ENCODE results near the gene NTRK2. TPM values are rescaled to one million over a fixed set of nuclear protein-coding genes. Genes with fewer than 3 reads are reported as not detected.
A peak's percentile ranks its signal among the peaks of the same experiment; 100 is the strongest.

NTRK2 gene
- total and polyA plus RNA-seq, 2 experiments from 2014 or later = 0.99 to 3.7 TPM

DNA sequence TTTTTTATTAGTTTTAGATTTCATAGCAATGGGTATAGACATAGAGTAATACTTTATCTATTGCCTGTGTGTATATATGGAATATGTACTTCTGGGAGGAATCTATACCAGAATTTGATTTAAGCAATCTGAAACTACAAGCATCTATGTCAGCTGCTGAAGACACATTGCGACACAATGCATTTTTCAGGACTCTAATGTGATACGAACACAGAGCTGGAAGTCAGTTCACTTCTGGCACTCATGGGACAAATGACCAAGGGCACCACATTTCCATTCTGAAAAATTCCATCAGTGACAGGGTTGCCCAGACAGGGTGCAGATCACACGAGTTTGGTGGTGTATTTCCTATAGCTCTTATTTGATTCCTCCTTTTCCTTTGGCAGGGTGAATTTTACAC is 259.5 kb downstream of the NTRK2 start:
- no peak for DNase-seq (ENCODE audit: low spot score)
- H3K4me2 ChIP-seq = no peak overlapping the region
- H3K9me3 ChIP-seq (ENCODE audit: low read depth) = no peaks in the 10 kb centered on the region
- no peaks in the 10 kb centered on the region for H3K9me2 ChIP-seq (replicated peaks; ENCODE audit: insufficient read depth)
- no peaks in the 10 kb centered on the region for H3K4me1 ChIP-seq (ENCODE audit: insufficient read depth)
- no peaks in the 10 kb centered on the region for H3K79me2 ChIP-seq
- WGBS (ENCODE audit: low lambda C conversion rate, missing lambda C conversion rate) = 95% methylated on average over 3 of the region's 3 CpGs
- no peaks in the 10 kb centered on the region for H3K36me3 ChIP-seq (replicated peaks; ENCODE audit: insufficient read depth, low read depth)
- H2AFZ ChIP-seq = no peak overlapping the region
- TF ChIP-seq, protein P1, sequence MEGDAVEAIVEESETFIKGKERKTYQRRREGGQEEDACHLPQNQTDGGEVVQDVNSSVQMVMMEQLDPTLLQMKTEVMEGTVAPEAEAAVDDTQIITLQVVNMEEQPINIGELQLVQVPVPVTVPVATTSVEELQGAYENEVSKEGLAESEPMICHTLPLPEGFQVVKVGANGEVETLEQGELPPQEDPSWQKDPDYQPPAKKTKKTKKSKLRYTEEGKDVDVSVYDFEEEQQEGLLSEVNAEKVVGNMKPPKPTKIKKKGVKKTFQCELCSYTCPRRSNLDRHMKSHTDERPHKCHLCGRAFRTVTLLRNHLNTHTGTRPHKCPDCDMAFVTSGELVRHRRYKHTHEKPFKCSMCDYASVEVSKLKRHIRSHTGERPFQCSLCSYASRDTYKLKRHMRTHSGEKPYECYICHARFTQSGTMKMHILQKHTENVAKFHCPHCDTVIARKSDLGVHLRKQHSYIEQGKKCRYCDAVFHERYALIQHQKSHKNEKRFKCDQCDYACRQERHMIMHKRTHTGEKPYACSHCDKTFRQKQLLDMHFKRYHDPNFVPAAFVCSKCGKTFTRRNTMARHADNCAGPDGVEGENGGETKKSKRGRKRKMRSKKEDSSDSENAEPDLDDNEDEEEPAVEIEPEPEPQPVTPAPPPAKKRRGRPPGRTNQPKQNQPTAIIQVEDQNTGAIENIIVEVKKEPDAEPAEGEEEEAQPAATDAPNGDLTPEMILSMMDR (IDR thresholded peaks at IDR 0.05; ENCODE audit: poor library complexity) = no peak
- no peak for TF ChIP-seq EZH2phosphoT487 (IDR thresholded peaks at IDR 0.05; ENCODE audit: low read depth, severe bottlenecking, unreplicated experiment)
- TF ChIP-seq EZH2 (IDR thresholded peaks at IDR 0.05; ENCODE audit: borderline replicate concordance) = no peak
- H3K4me3 ChIP-seq = no peak overlapping the region
- H3K27me3 ChIP-seq = no peaks in the 10 kb centered on the region
- no peaks in the 10 kb centered on the region for H4K20me1 ChIP-seq (ENCODE audit: insufficient read depth, poor library complexity, severe bottlenecking)
- no peak overlapping the region for H3K27ac ChIP-seq

DNA sequence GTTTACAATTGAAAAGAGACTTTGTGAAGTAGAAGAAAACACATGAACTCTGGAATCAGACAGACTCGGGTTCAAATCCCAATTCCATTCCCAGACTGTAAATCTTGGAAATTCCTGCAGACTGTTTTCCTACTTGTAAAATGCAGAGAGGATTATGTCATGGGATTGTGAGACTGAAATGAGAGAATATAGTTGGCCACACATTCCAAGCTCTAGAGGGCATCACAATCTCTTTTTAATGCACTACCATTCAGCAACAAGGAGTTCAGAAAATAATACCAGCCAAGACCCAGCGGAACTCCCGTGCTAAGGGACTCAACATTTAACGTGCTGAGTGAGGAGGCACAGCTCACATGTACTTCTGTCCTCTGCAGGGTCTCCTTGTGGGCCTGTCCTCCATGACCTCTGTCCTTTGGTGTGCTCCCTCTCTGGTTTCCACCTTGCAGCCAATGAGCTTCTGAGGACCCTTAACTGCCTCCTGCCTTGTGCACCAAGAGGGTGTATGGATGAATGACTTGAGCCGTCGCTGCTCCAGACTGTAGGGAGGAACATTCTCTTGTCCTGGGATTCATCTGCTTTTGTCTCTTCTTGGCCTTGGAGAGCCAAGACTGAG is 263.5 kb downstream of the NTRK2 start:
- H3K9me2 ChIP-seq (replicated peaks; ENCODE audit: insufficient read depth) = no peaks in the 10 kb centered on the region
- no peak overlapping the region for H3K4me3 ChIP-seq
- no peaks in the 10 kb centered on the region for H3K27me3 ChIP-seq
- no peaks in the 10 kb centered on the region for H4K20me1 ChIP-seq (ENCODE audit: insufficient read depth, poor library complexity, severe bottlenecking)
- WGBS (ENCODE audit: low lambda C conversion rate, missing lambda C conversion rate) = 87% methylated on average over 6 of the region's 6 CpGs
- H2AFZ ChIP-seq = no peak overlapping the region
- no peak for DNase-seq (ENCODE audit: low spot score)
- TF ChIP-seq EZH2 (IDR thresholded peaks at IDR 0.05; ENCODE audit: borderline replicate concordance) = no peak
- TF ChIP-seq, protein P1 (IDR thresholded peaks at IDR 0.05; ENCODE audit: poor library complexity) = peak; percentile 33
- H3K4me2 ChIP-seq = no peak overlapping the region
- no peaks in the 10 kb centered on the region for H3K4me1 ChIP-seq (ENCODE audit: insufficient read depth)
- H3K9me3 ChIP-seq (ENCODE audit: low read depth) = no peaks in the 10 kb centered on the region
- no peaks in the 10 kb centered on the region for H3K79me2 ChIP-seq
- H3K27ac ChIP-seq = no peak overlapping the region
- no peaks in the 10 kb centered on the region for H3K36me3 ChIP-seq (replicated peaks; ENCODE audit: insufficient read depth, low read depth)

DNA sequence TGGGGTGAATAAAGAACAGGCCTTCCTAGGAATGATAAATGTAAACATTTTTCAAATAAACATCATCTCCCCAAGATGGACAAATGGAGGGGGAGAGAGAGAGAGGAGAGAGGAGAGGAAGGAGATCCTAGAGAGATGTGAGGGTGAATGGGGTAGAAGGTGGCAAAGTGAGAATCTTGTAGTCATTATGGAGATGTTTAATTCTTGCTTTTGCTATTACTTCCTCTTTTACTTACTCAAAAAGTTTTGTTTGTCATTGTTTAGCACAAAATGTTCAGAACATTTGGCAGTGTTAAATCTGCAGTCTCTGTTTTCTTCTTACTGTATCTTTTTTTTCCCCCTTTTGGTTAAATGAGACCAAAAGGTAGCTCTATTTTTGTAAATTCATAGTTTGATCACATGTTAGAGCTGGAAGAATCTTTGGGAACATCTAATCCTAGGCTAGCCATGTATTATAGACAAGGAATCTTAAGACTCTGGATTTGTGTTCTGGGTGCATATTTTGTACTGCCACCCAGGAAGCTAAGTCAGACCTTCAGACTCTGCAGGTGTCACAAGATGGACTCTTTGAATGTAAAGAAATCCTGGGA is 266.1 kb downstream of the NTRK2 start:
- H2AFZ ChIP-seq = no peak overlapping the region
- no peak overlapping the region for H3K4me3 ChIP-seq
- H4K20me1 ChIP-seq (ENCODE audit: insufficient read depth, poor library complexity, severe bottlenecking) = no peaks in the 10 kb centered on the region
- DNase-seq (ENCODE audit: low spot score) = no peak
- no peaks in the 10 kb centered on the region for H3K36me3 ChIP-seq (replicated peaks; ENCODE audit: insufficient read depth, low read depth)
- H3K4me2 ChIP-seq = no peak overlapping the region
- no peaks in the 10 kb centered on the region for H3K79me2 ChIP-seq
- no peaks in the 10 kb centered on the region for H3K9me2 ChIP-seq (replicated peaks; ENCODE audit: insufficient read depth)
- peak overlapping the region; percentile 9 for H3K27ac ChIP-seq
- H3K4me1 ChIP-seq (ENCODE audit: insufficient read depth) = no peaks in the 10 kb centered on the region
- no peaks in the 10 kb centered on the region for H3K27me3 ChIP-seq
- no peaks in the 10 kb centered on the region for H3K9me3 ChIP-seq (ENCODE audit: low read depth)
- no peak for TF ChIP-seq EZH2phosphoT487 (IDR thresholded peaks at IDR 0.05; ENCODE audit: low read depth, severe bottlenecking, unreplicated experiment)
- TF ChIP-seq, protein P1 (IDR thresholded peaks at IDR 0.05; ENCODE audit: poor library complexity) = no peak
- TF ChIP-seq EZH2 (IDR thresholded peaks at IDR 0.05; ENCODE audit: borderline replicate concordance) = no peak

All from hepatocyte (in vitro differentiated cells).